Measurements from ENCODE around the gene ODAD4.

DNA sequence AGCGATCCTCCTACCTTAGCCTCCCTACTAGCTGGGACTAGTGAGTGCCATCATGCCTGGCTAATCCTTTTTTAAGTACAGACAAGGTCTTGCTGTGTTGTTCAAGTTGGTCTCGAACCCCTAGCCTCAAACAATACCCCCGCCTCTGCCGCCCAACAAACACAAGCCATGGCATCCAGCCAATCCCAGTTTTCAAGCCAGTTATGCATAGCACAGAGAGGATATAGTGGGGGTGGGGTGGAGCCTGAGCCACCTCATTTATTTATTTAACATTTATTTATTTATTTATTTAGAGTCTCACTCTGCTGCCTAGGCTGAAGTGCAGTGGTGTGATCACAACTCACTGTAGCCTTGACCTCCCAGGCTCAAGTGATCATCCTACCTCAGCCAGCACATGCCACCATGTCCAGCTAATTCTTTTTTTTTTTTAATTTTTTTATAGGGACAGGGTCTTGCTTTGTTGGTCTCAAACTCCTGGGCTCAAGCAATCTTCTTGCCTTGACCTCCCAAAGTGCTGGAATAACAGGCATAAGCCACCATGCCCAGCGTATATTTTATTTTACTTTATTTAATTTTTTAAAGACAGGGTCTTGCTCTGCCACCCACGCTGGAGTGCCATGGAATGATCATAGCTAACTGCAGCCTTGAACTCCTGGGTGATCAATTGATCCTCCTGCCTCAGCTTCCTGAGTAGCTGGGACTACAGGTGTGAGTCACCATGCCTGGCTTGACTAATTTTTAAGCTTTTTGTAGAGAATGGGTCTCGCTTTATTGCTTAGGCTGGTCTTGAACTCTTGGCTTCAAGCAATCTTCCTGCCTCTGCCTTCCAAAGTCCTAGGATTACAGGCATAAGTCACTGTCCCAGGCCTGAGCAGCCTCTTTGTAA is 39.0 kb upstream of the ODAD4 start:
- TF ChIP-seq, protein P1, sequence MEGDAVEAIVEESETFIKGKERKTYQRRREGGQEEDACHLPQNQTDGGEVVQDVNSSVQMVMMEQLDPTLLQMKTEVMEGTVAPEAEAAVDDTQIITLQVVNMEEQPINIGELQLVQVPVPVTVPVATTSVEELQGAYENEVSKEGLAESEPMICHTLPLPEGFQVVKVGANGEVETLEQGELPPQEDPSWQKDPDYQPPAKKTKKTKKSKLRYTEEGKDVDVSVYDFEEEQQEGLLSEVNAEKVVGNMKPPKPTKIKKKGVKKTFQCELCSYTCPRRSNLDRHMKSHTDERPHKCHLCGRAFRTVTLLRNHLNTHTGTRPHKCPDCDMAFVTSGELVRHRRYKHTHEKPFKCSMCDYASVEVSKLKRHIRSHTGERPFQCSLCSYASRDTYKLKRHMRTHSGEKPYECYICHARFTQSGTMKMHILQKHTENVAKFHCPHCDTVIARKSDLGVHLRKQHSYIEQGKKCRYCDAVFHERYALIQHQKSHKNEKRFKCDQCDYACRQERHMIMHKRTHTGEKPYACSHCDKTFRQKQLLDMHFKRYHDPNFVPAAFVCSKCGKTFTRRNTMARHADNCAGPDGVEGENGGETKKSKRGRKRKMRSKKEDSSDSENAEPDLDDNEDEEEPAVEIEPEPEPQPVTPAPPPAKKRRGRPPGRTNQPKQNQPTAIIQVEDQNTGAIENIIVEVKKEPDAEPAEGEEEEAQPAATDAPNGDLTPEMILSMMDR (IDR thresholded peaks at IDR 0.05) = no peak
- TF ChIP-seq POLR2A (IDR thresholded peaks at IDR 0.05) = no peak
